GM19468 (cell line): Measurements from ENCODE around the gene HOXC10.

Experiments
- ATAC-seq: cut with Tn5 transposase; IDR thresholded peaks from one replicate; pipeline ENCODE4 v1.9.1; 2021; ENCODE audit warnings: mild to moderate bottlenecking, moderate library complexity, moderate number of reproducible peaks; ENCODE audit not compliant: unreplicated experiment; ENCODE audit errors: extremely low read depth

HOXC10 gene

DNA sequence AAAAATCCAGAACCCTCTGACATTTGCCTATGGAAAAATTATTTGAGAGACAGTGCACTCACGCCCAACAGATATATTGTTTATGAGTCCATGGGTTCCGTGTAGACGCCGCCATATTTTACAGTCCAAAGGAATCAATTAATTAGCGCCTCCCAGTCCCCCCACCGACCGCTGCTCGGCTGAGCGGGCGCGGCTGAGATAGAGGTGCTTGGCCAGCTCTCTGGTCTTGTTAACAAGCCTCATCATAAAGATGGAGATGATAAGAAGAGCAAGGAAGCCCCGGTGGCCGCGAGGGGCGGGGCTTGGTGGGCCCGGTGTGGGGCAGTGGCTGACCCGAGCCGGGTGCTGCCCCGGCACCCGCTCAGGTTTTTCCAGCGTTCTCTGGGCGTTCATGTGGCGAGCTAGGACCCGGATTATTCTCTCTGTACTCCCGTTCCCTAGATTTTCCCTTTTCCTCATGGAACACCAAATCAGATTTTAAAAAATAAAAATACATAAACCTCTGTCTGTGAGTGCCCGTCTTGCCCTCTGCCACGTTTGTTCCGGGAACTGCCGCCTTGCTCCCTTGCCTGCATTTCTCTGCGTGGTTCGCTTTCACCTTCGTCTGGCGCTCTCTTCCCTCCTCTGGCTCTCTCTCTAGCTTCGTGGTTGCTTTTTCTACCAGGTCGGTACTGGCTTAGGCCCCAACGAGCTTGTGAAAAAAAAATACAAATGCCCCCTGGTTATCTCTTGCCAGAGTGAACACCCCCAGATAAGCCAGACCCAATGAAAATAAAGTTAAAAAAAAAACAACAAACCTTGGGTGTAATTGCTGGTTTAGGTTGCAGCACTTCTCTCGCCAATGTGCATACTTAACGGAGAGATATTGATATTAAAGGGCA is 21.3 kb upstream of the HOXC10 start:
- no peak for ATAC-seq

DNA sequence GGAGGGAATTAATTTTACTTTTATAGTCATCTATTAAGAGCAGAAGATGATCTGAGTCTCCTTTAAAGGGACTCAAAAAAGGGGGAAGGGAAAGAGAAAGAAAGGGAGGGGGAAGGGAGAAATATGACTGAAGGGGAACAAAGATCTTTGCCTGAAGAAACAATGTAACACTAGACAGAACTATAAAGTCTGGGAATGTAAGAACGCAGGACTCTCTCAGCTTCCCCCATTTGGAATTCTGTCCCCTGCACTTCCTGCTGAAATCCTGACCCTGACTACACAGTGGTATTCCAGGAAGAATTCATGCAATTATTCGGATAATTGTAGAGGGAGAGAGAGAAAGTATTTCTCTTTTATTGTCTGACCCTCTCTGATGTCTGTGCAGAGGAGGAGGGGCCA is 20.6 kb upstream of the HOXC10 start:
- no peak for ATAC-seq

DNA sequence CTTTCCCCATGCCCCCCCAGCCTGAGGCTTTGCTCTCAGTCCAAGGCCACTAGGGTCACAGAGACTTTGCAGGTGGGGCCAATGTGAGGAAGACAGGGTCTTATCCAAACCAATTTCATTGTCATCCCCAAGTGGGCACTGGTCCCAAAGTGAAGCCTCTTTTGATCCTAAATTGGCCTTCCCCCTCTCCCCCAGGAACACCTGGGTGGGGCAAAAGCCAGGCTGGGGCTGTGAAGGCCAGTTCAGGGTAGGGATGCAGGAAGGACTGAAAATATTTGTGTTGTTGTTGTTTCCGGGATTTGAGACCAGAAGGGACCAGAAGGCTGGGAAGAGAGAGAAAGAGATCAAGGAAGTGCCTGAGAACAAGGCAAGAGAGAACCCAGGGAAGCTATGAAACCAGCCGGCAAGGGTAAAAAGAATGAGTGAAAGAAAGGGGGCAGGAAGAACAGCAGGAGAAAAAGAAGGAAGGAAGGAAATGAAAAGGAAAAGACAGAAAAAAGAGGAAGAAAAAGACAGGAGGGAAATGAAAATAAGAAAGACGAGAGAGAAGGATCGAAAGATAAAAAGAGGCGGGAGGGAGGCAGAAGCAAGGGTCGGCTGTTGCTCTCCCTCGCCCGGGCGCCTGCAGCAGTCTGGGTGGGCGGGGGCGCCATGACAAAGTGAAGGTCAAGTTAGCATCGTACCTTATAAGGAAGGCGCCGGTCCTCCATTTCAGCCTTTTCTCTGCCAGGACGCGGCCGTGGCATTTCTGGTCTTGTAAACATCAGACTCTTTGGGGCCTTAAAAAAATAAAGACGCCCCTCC is 19.5 kb upstream of the HOXC10 start:
- ATAC-seq: no peak

DNA sequence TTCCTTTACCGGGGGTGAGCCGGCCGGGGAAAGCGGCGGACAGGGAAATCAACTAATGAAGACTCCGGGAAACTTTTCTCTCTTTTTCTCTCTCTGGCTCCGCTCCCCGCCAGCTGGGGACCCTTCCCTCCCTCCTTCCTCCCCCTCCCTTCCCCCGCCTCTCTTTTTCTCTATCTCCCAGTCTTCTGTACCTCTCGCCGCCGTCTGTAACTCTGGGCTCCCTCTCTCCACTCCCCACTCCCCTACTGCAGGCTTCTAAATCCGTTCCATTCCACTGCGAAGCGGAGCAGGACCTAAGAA is 18.9 kb upstream of the HOXC10 start:
- ATAC-seq: no peak

- no peak for ATAC-seq
Measured at GRCh38 chr12:53966385-53967133, 18.4 kb upstream of the HOXC10 start.

GRCh38 chr12:53967421-53967925 is 17.5 kb upstream of the HOXC10 start:
- no peak for ATAC-seq

DNA sequence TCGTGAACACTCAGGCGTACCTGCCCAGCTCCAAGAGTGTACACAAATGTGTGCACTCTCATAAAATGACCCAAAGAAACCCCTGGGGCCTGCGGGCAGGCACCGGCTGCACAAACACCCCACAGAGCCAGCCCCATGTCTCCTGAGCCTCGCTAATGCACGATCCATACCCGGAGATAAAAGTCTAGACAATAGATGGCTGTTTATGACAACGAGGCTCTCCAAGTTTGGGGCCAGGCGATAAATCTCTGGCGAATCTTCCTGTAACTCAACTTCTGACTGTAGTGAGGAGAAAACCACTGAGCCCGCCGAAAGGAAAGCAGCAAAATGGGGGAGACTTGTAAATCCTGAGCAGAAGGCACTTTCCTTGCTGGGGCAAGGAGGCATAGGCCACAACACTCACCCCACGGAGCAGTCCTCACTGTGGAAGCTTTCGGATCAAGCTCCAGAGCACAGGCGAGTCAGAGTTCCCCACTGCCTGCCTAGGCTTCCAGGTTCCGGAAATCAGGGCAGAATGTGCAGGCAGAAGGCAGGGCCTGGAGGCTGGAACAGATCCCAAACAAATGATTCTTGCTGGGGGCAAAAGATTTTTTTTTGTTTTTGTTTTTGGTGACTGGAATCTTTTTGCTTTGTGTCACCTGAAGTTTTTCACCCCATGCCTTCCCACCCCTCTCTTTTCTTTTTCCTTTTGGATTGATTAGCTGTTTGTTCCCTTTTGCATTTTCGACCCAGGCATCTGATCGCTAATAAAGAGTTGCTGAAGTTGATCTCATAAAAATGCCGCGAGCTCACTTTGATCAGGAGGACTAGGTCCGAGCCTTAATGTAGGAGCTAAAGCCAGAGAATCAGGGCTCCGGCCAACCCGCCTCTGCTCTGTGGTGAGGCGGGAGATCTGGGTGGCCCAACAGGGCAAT is 16.5 kb upstream of the HOXC10 start:
- no peak for ATAC-seq

- ATAC-seq: no peak
Measured at GRCh38 chr12:53969588-53970259, 15.2 kb upstream of the HOXC10 start.

DNA sequence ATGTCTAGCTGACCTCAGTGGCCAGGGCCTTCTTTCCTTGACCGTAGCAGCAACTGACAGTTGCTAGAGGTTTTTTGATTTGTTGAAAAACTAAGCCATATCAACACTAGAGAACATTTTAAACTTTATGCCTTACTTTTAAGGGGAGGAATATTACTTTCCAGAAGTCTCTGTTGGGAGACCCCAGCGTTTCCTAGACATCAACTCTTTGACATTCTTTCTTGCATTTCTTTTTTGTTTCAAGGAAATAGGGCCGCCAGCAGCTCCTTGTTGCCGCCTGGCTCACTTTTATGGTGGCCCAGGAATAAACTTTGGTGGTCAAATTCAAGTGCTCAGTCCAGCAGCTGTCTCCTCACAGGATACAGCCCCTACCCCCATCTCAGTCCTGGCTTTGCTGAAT is 14.5 kb upstream of the HOXC10 start:
- no peak for ATAC-seq

GRCh38 chr12:53971129-53971528 is 13.8 kb upstream of the HOXC10 start:
- ATAC-seq: no peak

DNA sequence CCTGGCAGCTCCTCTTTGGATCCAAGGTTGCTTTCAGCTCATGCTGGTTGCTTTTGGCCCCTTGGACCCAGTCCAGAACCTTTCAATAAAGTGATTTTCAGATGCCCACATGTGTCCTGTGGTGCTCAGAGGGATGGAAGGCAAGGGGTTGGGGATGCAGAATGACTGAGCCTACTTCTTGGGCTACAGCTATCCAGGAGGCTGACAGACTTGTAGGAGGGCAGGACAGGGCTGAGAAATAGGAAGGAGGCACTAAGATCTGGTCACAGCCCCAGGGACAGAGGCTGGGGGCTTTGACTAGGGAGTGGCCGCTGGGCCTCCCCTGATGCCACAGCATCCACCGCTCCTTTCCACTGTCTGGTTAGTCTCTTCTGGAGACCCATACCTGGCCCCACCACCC is 13.3 kb upstream of the HOXC10 start:
- no peak for ATAC-seq

- no peak for ATAC-seq
Measured at GRCh38 chr12:53972152-53972702, 12.7 kb upstream of the HOXC10 start.

DNA sequence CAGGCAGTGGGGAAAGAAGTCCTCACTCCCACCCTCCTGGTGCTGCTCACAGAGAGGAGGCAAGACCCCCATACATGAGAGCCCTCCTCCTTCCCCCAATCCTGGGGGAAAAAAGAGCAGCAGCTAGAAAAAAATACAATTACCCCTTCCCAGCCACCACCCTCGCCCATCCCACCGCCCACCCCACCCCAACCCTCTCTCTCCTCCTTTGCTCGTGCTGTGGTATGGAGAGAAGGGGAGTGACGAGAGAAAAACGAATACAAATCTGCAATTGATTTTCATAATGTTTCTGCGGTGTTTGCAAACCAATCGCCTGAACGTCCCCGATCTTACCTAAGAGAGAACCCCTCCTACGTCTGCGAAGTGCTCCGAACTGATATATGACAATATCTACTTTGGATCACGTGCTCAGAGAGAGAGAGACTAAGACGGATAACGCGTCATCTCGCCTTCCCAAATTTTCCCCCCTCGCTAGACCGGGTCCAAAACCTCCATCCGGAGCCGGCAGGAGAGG is 12.2 kb upstream of the HOXC10 start, which contains the start of gene HOXC11:
HOXC11 (plus strand) TSS at position 405 of the 514 bp plus-strand sequence. CDS start 116 bp downstream, outside the sequence.
- no peak for ATAC-seq

GRCh38 chr12:53973236-53974042 is 11.5 kb upstream of the HOXC10 start:
- ATAC-seq: no peak

DNA sequence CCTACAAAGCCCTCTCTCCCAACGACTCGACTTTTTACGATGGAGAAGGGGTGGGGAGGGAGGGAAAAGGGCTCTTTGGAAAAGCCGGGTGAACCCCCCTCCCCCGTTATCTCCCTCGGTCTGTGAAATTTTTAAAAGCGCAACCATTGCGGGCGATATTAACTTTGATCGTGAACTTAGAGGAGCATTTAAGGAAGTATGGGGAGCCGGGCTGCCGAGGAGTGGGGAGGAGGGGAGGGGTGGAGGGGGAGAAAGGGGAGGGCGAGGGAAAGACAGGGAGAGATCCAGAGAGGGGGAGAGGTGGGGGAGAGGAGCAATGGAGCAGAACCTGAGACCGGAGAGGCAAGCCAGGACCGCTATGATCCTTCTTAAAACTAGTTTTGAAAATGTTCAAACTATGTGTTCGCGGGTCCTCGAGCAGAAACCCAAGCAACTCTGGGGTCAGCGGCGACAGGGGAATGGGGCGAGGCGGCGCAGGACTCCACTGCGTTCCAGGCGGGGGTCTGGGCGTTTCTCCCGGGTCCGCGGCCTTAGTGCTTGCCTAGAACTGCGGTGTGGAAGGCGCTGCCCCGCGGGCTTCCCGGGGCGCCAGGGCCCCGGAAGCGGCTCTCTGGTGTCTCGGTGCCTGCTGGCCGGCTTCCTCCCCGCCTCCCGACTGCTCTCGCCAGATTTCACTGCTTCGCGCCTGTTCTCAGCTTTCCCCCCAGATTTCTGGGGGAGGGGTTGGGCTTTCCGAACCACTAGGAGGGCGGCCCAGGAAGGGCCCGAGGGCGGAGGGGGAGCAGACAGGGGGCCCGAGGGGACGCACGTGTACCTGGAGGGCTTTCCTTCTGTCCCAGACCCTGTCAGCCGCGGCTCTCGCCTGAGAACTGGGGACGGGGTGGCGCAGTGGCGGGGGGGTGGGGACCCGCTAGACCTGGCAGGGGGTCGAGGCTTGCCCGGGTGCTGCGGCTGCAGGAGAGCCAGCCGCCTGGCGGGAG is 10.6 kb upstream of the HOXC10 start, which contains the start of gene HOTAIR:
HOTAIR (minus strand) TSS at position 871 of the 980 bp plus-strand sequence.
- ATAC-seq: no peak

GRCh38 chr12:53975064-53975471 is 9.9 kb upstream of the HOXC10 start:
- no peak for ATAC-seq
